ENCODE results near the gene ERP27.

Gene ERP27

GRCh38 chr12:14961466-14962152, 23.3 kb upstream of the ERP27 start, which contains the start of gene ARHGDIB:
TSS of gene ARHGDIB (minus strand) at chr12:14961601. CDS start at chr12:14950712, 10,889 bp downstream.
- no peak within 1 kb of the TSS for H3K4me3 ChIP-seq (ENCODE audit: low read depth, low read length)
- no peak for DNase-seq (ENCODE audit: low read depth)
- in situ Hi-C loops (cut with HindIII; ENCODE audit: low sequenced_read_pairs) = no loop called here
- TF ChIP-seq CTCF (IDR thresholded peaks at IDR 0.05; ENCODE audit: low read depth, low read length, missing control alignments) = no peak

DNA sequence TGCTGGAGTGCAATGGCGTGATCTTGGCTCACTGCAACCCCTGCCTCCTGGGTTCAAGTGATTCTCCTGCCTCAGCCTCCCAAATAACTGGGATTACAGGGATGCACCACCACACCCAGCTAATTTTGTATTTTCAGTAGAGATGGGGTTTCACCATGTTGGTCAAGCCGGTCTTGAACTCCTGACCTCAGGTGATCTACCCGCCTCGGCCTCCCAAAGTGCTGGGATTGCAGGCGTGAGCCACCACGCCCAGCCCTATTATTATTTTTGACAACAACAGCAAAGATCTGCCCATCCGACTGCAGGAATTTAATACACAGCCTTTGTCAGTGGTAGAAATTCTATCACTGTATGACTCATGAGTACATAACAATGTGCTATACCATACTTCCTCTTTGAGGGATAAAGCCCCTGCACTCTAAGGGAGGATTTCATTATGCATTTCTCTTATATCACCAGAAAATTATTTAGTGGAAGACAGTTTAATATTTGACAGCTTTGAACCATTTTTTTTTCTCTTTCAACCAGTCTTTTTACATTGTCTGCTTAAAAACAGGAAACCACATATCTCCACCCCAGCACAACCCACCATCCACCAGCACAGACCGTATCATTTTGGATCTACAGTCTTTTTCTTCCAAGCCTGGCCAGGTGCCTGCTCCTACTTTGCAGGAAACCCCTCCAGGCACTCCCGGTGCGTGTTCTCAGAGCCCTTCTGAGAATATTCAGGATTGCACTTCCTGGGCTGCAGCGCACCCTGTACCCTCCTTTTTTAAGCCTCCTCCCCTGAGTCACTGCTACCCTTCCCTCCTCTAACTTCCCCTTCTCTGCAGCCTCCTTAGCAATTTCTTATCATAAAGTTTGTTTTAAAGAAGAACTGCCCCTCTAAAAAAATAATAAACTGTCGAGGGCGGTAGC, 22.5 kb upstream of the ERP27 start:
- in situ Hi-C loops (cut with HindIII; ENCODE audit: low sequenced_read_pairs) = no loop called here
- no peak for DNase-seq (ENCODE audit: low read depth)
- TF ChIP-seq CTCF (IDR thresholded peaks at IDR 0.05; ENCODE audit: low read depth, low read length, missing control alignments) = no peak
- no peak overlapping the region for H3K4me3 ChIP-seq (ENCODE audit: low read depth, low read length)

DNA sequence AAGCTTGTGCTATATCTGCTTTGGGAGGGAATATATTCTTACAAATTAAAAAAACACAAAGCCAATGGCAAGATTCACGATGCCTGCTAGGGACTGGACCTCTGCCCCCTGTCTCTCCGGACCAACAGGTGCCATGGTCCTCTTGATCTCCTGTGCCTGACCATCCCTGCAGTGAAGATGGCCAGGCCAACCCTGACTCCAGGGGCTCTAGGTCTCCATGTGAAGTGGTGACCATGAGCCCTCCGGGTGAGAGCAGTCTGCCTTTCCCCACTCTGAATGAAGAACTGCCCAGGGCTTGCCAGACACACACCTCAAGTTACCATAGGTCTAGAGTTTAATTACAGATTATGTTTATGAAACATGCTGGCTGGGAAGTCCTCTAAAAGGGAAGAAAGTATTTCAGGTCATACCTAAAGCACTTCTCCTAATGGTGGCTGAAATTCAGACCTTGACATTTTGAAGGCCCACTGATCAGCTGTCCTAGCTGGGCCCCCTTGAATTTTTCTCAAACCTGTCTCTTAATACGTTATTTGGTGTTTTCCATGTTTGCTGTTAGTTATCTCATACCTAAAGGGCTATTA, 21.7 kb upstream of the ERP27 start:
- DNase-seq (ENCODE audit: low read depth) = no peak
- H3K4me3 ChIP-seq (ENCODE audit: low read depth, low read length) = no peak overlapping the region

GRCh38 chr12:14959463-14959862, 21.1 kb upstream of the ERP27 start:
- no peak for DNase-seq (ENCODE audit: low read depth)
- TF ChIP-seq CTCF (IDR thresholded peaks at IDR 0.05; ENCODE audit: low read depth, low read length, missing control alignments) = no peak
- no peak overlapping the region for H3K4me3 ChIP-seq (ENCODE audit: low read depth, low read length)
- in situ Hi-C loops (cut with HindIII; ENCODE audit: low sequenced_read_pairs) = no loop called here

More for the DNA sequence above, 21.7 kb upstream of the ERP27 start:
- in situ Hi-C loops (cut with HindIII; ENCODE audit: low sequenced_read_pairs) = no loop called here
- no peak for TF ChIP-seq CTCF (IDR thresholded peaks at IDR 0.05; ENCODE audit: low read depth, low read length, missing control alignments)

DNA sequence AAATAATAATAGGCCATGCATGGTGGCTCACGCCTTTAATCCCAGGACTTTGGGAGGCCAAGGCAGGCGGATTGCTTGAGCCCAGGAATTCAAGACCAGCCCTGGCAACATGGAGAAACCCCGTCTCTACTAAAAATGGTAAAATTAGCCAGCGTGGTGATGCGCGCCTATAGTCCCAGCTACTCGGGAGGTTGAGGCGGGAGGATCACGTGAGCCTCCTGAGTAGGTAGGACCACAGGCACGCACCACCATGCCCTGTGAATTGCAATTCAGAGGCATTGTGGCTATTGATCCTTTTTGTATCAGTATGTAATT, 20.7 kb upstream of the ERP27 start:
- DNase-seq (ENCODE audit: low read depth) = no peak
- no peak for TF ChIP-seq CTCF (IDR thresholded peaks at IDR 0.05; ENCODE audit: low read depth, low read length, missing control alignments)
- H3K4me3 ChIP-seq (ENCODE audit: low read depth, low read length) = no peak overlapping the region
- in situ Hi-C loops (cut with HindIII; ENCODE audit: low sequenced_read_pairs) = no loop called here

DNA sequence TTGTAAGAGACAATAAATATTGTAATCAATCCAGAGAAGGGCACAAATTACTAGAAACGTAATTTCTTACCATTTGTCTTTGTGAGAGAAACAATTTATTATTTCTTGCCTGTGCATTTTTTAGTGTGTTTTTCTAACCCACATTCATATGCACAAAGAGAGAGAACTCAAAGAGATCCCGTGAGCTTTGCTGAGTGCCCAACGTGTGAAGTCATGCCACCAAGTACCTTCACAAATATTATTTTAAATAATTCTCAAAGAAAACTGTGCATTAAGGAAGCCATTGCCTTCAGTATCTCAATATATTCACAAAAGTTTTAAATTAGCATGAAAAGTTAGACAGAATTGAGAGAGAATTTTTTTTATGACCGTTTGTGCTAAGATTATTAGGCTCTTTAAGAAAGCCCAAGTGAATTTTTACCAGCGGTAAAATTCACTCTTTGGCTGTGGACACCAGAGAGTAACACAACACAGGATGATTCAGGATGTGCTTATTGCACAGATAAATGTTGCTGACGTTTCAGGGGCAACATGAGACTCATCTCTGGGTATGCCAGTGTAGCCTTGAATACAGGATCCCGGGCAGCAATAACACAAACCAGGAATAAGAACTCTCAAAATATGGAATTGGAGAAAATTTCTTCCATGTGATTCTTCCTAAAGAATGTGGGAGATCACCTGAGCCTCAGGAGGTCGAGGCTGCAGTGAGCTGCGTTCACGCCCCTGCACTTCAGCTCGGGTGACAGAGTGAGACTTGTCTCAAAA, 20.2 kb upstream of the ERP27 start:
- DNase-seq (ENCODE audit: low read depth) = no peak
- no peak overlapping the region for H3K4me3 ChIP-seq (ENCODE audit: low read depth, low read length)
- no peak for TF ChIP-seq CTCF (IDR thresholded peaks at IDR 0.05; ENCODE audit: low read depth, low read length, missing control alignments)
- in situ Hi-C loops (cut with HindIII; ENCODE audit: low sequenced_read_pairs) = no loop called here

Data from astrocyte of the cerebellum (primary cell).